GM12891 (cell line): ENCODE measurements around the gene ZFYVE9.

Experiments
- POLR2A ChIP-seq: IDR thresholded peaks from 2 replicates; pipeline ENCODE4 v1.6.1; 2011; ENCODE audit warnings: low read depth, low read length, control low read depth
- POLR2AphosphoS5 ChIP-seq: IDR thresholded peaks from 2 replicates; pipeline ENCODE4 v1.6.1; 2011; ENCODE audit warnings: low read depth, low read length, control low read depth
- POU2F2 ChIP-seq: IDR thresholded peaks from 2 replicates; pipeline ENCODE4 v1.6.1; 2011; ENCODE audit warnings: low read depth, mild to moderate bottlenecking, control low read depth, low read length, moderate library complexity
- SPI1 ChIP-seq: IDR thresholded peaks from 2 replicates; pipeline ENCODE4 v1.6.1; 2011; ENCODE audit warnings: low read depth, low read length, control low read depth
- TAF1 ChIP-seq: IDR thresholded peaks from 2 replicates; pipeline ENCODE4 v1.6.1; 2011; ENCODE audit warnings: low read depth, low read length, control low read depth

GRCh38 chr1:52239708-52240001 is 97.8 kb downstream of the ZFYVE9 start:
- TF ChIP-seq TAF1 (no peak), POLR2AphosphoS5 (no peak), POLR2A (no peak), SPI1 (peak; percentile 91), POU2F2 (no peak)
